ENCODE data around the gene PIEZO2. TPM values are rescaled to one million over a fixed set of nuclear protein-coding genes. Genes with fewer than 3 reads are reported as not detected.

Gene PIEZO2
- total RNA-seq, 4 donors from 2014 or later = 2.7 to 11.7 (median 4.0) TPM

DNA sequence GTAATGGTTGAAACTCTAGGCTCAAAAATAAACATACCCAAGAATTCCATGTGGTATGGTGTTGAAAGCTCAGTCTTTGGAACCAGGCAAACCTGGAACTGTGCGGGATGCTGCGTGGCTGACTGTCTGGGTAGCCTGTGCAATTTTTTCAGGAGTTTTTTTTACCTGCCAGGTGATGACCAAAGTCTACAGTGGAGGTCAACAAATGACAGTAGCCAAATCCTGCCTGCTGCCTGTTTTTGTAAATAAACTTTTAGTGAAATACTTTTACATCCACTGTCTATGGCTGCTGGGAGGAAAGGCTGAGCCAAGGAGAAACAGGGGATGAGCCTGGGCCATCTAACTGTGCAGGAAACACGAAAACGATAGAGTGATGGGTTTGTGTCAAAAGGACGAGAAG, 240.6 kb downstream of the PIEZO2 start:
- no peak for ATAC-seq (ENCODE audit: low FRiP score)
- TF ChIP-seq, protein P1, sequence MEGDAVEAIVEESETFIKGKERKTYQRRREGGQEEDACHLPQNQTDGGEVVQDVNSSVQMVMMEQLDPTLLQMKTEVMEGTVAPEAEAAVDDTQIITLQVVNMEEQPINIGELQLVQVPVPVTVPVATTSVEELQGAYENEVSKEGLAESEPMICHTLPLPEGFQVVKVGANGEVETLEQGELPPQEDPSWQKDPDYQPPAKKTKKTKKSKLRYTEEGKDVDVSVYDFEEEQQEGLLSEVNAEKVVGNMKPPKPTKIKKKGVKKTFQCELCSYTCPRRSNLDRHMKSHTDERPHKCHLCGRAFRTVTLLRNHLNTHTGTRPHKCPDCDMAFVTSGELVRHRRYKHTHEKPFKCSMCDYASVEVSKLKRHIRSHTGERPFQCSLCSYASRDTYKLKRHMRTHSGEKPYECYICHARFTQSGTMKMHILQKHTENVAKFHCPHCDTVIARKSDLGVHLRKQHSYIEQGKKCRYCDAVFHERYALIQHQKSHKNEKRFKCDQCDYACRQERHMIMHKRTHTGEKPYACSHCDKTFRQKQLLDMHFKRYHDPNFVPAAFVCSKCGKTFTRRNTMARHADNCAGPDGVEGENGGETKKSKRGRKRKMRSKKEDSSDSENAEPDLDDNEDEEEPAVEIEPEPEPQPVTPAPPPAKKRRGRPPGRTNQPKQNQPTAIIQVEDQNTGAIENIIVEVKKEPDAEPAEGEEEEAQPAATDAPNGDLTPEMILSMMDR (IDR thresholded peaks at IDR 0.05) = no peak
- DNase-seq (ENCODE audit: low spot score) = no peak

DNA sequence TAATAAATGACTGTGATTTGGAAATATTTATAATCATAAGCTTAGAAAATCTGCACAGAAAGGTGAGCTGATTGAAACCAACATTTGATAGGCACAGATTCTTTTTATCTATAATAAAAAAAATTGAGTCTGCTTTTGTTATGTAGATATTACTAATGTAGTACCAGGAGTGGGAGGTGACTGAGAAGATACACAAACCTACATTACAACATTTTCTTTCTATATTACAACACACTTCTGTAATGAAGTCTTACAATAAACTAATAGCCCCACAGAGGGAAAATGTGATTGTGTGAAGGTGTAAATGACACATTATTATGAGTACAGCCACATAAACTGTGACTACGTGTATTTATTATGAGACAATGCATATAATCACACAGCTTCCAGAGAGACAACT, 241.6 kb downstream of the PIEZO2 start:
- TF ChIP-seq, protein P1 (IDR thresholded peaks at IDR 0.05) = no peak
- ATAC-seq (ENCODE audit: low FRiP score) = no peak
- DNase-seq (ENCODE audit: low spot score) = no peak

DNA sequence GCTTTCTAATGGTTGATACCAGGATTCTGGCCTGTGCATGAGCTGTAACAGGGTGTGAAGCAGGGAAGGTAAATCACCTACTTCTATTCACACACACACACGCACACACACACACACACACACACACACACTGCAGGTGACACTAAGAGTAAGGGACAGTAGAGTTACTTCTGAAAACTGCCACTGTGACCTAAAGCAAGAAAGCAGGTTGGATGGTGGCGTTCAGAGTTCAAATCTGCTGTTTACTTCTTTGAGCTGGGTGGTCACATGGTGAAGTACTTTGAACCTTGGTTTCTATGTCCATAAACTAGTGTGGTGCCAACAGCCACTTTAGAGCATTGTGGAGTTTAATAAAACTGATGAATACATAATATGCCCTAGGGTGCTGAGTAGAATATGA, 248.0 kb downstream of the PIEZO2 start:
- TF ChIP-seq, protein P1 (IDR thresholded peaks at IDR 0.05) = no peak
- DNase-seq (ENCODE audit: low spot score) = no peak
- ATAC-seq (ENCODE audit: low FRiP score) = no peak

DNA sequence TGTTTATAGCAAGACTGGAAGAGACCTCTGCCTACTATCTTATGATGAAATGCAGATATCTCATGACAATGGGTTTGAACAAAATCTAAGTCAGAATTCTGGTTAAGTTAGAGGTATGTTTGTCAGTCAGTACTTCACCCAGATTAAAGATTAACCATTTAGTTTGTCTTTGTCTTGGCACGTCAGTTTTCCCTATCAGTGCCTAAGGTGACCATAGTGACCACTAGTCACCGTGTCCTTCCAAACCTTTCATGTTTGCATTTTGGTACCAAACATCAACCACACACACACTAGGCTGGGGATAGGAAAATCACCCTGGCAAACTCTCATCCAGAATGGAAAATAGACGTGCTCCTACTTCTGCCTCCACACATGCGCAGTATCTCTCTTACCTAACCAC, 248.9 kb downstream of the PIEZO2 start:
- TF ChIP-seq, protein P1 (IDR thresholded peaks at IDR 0.05) = no peak
- ATAC-seq (ENCODE audit: low FRiP score) = no peak
- no peak for DNase-seq (ENCODE audit: low spot score)

DNA sequence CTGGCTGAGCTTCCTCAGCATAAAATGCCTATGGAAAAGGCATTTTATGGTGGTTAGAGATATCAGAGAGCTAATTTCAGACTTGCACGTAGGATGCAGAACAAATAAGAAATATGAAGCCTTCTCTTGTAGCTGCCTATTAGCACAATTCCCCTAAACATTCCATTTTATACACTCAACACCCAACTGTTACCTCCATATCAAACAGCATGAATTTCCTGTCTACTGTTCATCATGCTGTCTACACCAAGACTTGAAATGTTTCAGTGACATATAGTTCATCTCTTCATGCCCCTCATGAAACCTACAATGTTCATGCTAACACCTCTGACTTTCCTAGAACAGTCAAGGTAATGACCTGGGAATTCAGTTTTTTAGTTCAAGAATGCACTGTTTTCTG, 249.9 kb downstream of the PIEZO2 start:
- TF ChIP-seq, protein P1 (IDR thresholded peaks at IDR 0.05) = no peak
- ATAC-seq (ENCODE audit: low FRiP score) (no peak), DNase-seq (ENCODE audit: low spot score) (no peak)

DNA sequence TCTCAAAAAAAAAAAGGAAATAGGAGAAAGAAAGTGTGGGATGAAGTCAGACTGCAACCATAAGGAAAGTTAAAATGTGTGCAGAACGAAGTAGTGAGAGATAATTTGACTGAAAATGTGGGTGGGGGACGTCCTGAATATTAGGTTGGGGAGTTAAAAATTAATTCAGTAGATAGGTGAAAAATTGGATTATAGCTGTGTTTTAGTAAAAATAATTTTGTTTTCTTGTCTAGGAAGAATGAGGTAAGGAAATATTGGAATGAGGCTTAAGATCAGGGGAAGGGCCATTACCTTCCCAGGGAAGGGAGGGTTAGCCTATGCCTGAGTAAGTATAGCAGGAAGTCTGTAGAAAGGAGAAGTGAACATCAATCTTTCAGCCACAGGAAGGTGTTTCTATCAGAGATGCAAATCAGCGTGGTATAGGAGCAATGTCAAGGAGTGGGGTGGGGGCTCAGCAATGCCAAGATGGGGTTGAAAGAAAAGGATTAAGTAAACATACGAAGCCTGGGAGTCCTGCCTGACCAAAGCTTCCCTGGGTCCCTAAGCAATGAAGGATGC, 250.9 kb downstream of the PIEZO2 start:
- DNase-seq (ENCODE audit: low spot score) (no peak), ATAC-seq (ENCODE audit: low FRiP score) (no peak)
- TF ChIP-seq, protein P1 (IDR thresholded peaks at IDR 0.05) = no peak

DNA sequence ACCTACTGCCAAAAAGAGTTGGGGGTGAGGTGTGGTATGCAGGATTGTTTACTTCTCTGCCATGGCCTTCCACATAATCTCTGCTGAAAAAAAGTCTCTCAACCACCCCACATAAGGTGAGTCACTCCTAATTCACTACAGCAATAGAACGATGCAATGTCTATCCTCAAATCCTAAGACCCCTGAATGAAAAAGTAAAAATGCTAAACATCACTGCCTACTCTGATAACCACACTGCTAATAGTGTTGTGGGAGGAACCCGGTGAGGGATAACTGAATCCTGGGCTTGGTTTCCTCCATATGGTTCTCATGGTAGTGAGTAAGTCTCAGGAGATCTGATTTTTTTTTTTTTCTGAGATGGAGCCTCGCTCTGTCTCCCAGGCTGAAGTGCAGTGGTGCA, 252.5 kb downstream of the PIEZO2 start:
- DNase-seq (ENCODE audit: low spot score) (no peak), ATAC-seq (ENCODE audit: low FRiP score) (no peak)
- TF ChIP-seq, protein P1 (IDR thresholded peaks at IDR 0.05) = no peak
